ENCODE data around the gene KRTAP12-1. TPM values are rescaled to one million over a fixed set of nuclear protein-coding genes. Genes with fewer than 3 reads are reported as not detected.

The KRTAP12-1 gene
- total RNA-seq, 1 donor from 2014 or later, result not detected

GRCh38 chr21:44702111-44702972, 20.4 kb upstream of the KRTAP12-1 start:
- Mint-ChIP-seq H3K27ac (ENCODE audit: unreplicated experiment) (no peak overlapping the region), H3K4me3 (ENCODE audit: unreplicated experiment) (no peak overlapping the region), H3K9me3 (ENCODE audit: unreplicated experiment) (peaks cover 11% of the 10 kb centered on the region), H3K36me3 (ENCODE audit: unreplicated experiment) (no peaks in the 10 kb centered on the region), H3K4me1 (ENCODE audit: low read depth, unreplicated experiment) (peaks cover 13% of the 10 kb centered on the region), H3K27me3 (ENCODE audit: unreplicated experiment) (peaks cover 36% of the 10 kb centered on the region)
- DNase-seq, result no peak
- TF ChIP-seq CTCF (IDR thresholded peaks at IDR 0.05; ENCODE audit: partially characterized antibody, unreplicated experiment), result no peak

DNA sequence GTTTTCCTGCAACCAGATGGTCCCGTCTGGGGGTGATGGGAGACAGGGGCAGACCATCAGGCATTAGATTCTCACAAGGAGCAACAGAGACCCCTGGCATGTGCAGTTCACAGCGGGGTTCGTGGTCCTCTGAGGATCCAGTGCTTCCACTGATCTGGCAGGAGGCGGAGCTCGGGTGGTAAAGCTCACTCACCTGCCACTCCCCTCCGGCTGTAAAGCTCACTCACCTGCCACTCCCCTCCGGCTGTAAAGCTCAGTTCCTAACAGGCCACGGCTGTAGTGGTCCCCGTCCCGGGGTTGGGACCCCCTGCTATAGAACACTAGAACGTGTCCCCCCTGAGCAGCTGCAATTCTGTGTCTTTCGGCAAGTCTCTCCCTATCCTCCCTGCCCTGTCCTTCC, 19.6 kb upstream of the KRTAP12-1 start:
- Mint-ChIP-seq H3K4me3 (ENCODE audit: unreplicated experiment) (no peak overlapping the region), H3K27ac (ENCODE audit: unreplicated experiment) (no peak overlapping the region)
- no peak for DNase-seq

GRCh38 chr21:44701023-44701400, 19.0 kb upstream of the KRTAP12-1 start:
- Mint-ChIP-seq H3K9me3 (ENCODE audit: unreplicated experiment) (peaks cover 14% of the 10 kb centered on the region), H3K27ac (ENCODE audit: unreplicated experiment) (no peak overlapping the region), H3K27me3 (ENCODE audit: unreplicated experiment) (peaks cover 33% of the 10 kb centered on the region), H3K4me1 (ENCODE audit: low read depth, unreplicated experiment) (peaks cover 17% of the 10 kb centered on the region), H3K4me3 (ENCODE audit: unreplicated experiment) (no peak overlapping the region), H3K36me3 (ENCODE audit: unreplicated experiment) (no peaks in the 10 kb centered on the region)
- DNase-seq, result no peak
- no peak for TF ChIP-seq CTCF (IDR thresholded peaks at IDR 0.05; ENCODE audit: partially characterized antibody, unreplicated experiment)

More for the DNA sequence above, 19.6 kb upstream of the KRTAP12-1 start:
- Mint-ChIP-seq H3K36me3 (ENCODE audit: unreplicated experiment) (no peaks in the 10 kb centered on the region), H3K4me1 (ENCODE audit: low read depth, unreplicated experiment) (peaks cover 18% of the 10 kb centered on the region), H3K27me3 (ENCODE audit: unreplicated experiment) (peaks cover 37% of the 10 kb centered on the region), H3K9me3 (ENCODE audit: unreplicated experiment) (peaks cover 11% of the 10 kb centered on the region)
- no peak for TF ChIP-seq CTCF (IDR thresholded peaks at IDR 0.05; ENCODE audit: partially characterized antibody, unreplicated experiment)

DNA sequence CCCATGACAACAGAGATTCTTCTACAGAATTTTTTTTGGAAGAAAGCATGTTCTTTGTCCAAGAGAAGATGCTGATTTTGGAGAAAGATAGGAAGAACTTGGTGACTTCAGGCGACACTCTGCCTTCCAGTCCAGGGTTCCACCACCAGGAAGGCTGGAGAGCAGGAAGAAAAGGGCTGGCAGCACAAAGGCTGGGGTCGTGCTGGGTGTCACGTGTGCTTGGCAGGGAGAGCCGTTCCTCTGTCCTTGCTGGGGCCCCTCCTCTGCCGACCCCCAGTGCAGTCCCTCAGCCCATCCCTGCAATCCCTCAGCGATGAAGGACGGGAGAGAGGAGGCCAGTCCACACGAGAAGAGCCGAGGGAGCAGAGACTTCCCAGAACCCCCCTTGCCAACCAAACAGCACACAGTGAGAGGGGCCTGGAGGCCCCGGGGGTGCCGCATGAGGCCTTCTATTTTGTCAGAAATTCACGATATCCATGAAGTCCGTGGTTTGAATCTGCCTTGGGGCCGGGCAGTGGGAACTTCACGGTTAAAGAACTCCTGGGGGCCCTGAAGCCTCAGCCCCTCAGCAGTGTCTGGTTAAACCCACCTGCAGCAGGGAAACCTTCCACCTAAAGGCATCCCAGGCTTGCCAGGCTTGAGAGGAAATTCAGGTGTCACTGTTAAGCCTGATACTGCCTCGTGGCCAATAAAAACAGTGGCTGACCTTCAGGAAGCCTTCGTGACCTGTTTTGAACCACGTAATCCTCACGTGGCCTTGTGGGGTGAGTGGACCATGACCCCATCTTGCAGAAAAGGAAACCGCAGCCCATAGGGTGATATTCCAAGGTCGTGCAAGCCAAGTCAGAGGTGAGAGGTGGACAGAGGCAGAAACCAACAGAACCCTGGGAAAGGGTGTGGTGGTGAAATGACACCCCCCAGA, 18.4 kb upstream of the KRTAP12-1 start:
- no peak for DNase-seq
- H3K36me3 Mint-ChIP-seq (ENCODE audit: unreplicated experiment), result no peaks in the 10 kb centered on the region
- H3K4me1 Mint-ChIP-seq (ENCODE audit: low read depth, unreplicated experiment), result peaks cover 18% of the 10 kb centered on the region
- TF ChIP-seq CTCF (IDR thresholded peaks at IDR 0.05; ENCODE audit: partially characterized antibody, unreplicated experiment), result no peak
- no peak overlapping the region for H3K27ac Mint-ChIP-seq (ENCODE audit: unreplicated experiment)
- peaks cover 28% of the 10 kb centered on the region for H3K27me3 Mint-ChIP-seq (ENCODE audit: unreplicated experiment)
- H3K9me3 Mint-ChIP-seq (ENCODE audit: unreplicated experiment), result peaks cover 16% of the 10 kb centered on the region
- no peak overlapping the region for H3K4me3 Mint-ChIP-seq (ENCODE audit: unreplicated experiment)
